ENCODE measurements around the gene RNF19B. TPM values are rescaled to one million over a fixed set of nuclear protein-coding genes. Genes with fewer than 3 reads are reported as not detected.

RNF19B gene
- polyA plus RNA-seq, 10 donors = 7.3 to 10.6 (median 8.6) TPM

- DNase-seq = no peak
These were observed 62.1 kb downstream of the RNF19B start for GRCh38 chr1:32902535-32902920.

- no peak for DNase-seq
These were observed 62.6 kb downstream of the RNF19B start for GRCh38 chr1:32901823-32902534.

GRCh38 chr1:32900956-32901822 lies 63.4 kb downstream of the RNF19B start, which contains the start of gene TMEM54:
Gene TMEM54 (minus strand): TSS chr1:32901389. CDS start chr1:32901238, 151 bp downstream.
- peak in 1 of 3 donors; percentile 51 for DNase-seq

- no peak for DNase-seq
These were observed 64.1 kb downstream of the RNF19B start for GRCh38 chr1:32900371-32900955.

GRCh38 chr1:32899586-32900296 lies 64.9 kb downstream of the RNF19B start:
- DNase-seq = no peak

- DNase-seq = no peak
These were observed 65.7 kb downstream of the RNF19B start for GRCh38 chr1:32898958-32899357.

- DNase-seq = no peak
These were observed 66.6 kb downstream of the RNF19B start for GRCh38 chr1:32898056-32898455.

- no peak for DNase-seq
These were observed 67.2 kb downstream of the RNF19B start for GRCh38 chr1:32897082-32898049.

GRCh38 chr1:32896451-32896850 lies 68.2 kb downstream of the RNF19B start:
- no peak for DNase-seq

- DNase-seq = no peak
These were observed 69.0 kb downstream of the RNF19B start for GRCh38 chr1:32895325-32896215.

GRCh38 chr1:32894681-32895080 lies 69.9 kb downstream of the RNF19B start:
- DNase-seq = no peak

DNA sequence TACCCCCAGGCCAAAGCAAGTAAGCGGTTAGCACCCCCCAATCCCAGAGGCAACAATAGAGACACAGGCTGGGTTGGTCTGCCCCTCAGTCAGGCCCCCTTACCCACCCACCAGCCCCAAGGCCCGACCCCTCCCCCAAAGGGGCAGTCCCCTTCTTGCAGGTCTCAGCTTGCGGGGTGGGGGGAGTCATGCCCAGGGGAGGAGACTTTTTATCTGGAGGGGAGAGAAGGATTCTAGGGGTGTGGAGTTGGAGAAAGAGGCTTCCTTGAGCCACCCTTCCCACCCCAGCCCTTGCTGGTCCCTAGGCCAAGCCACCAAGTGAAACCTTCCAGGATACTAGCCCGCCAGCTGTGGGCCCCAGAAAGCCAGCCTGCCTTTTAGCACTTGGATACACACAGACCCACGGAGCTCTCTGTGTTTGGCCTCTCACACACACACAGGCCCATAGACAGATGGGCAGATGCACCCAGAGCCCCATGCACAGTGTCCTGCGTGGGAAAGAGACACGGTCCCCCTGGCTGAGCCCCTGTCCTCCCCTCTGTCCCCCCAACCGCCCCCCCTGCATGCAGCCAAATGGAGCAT lies 70.5 kb downstream of the RNF19B start:
- no peak for DNase-seq

GRCh38 chr1:32893198-32894018 lies 71.2 kb downstream of the RNF19B start:
- peak in 2 of 3 donors; percentile 64 to 84 for DNase-seq

DNA sequence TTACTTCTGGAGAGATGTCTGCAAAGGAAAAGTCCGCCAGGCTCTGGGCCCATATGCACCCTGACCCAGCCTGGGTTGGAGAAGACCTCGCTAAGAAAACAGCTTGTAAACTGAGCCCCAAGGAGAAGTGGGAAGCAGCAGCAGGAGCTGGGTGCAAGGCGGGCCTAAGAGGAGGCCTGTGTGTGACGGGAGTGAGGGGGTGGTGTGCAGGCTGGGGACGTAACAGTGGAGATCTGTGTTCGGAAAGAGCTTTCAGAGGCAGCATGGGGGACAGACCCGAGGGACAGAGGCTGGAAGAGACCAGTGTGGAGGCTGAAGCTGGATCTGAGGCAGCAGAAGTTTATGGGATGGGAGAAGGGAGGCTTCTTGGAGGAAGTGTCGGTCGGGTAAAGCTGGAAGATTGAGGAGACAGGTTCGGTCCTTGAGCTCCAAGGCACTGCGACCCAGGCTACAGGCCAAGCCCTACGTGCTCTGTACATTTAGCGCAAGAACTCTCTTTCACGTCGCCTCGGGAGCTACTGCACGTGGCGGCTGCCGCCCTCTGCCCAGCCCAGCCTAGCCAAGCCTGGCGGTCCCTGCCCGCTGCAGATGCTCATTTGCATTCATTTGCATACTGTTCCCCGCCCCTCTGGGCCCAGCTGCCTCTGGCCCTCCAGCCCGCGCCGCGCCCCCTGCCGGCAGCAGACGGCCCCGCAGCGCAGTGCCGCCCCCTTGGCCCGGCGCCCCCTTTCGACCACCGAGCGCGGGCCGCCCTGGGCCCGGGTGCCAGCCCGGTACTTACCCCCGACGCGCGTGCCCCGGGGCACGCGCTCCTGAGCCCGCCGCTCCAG lies 72.0 kb downstream of the RNF19B start:
- peak in 1 of 3 donors; percentile 65 for DNase-seq

DNA sequence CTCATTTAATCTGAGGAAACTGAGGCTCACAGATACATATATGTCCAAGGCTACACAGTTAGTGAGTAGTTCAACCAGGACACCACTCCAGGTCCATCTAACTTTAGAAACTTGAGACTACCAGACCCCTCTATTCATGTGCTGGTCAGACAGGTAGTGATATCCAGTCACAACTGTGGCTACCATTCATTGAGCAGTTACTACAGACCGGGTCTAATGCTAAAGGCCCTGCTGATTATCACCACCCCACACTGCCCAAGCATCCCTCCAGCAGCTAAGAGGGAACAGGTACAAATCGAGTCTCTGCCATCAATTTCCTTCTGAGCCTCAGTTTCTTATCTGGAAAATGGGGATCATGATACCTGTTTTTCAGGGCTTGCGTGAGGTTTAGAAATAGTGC lies 73.0 kb downstream of the RNF19B start:
- no peak for DNase-seq

DNA sequence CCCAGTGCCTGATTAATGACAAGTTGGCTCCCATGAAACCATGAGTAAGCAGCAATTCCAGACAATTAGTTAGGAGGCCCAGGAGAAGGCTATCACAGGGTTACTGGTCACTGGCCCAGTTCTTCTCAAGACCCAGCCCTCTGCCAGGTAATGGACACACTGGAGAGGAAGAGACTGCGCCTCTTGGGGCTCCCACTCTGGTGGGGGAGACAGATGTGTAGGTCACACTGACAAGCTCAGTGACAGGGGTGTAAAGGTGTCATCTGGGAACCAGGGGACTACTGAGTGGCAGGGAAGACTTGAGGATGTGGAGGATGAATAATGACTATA lies 73.4 kb downstream of the RNF19B start:
- no peak for DNase-seq

GRCh38 chr1:32890516-32891240 lies 73.9 kb downstream of the RNF19B start:
- no peak for DNase-seq

All from muscle of back (tissue), 11 donors.